Sigmoid colon (tissue), 7 donors: ENCODE results near the gene NOL6. TPM values are rescaled to one million over a fixed set of nuclear protein-coding genes. Genes with fewer than 3 reads are reported as not detected.
"Not testable (repeated sequence)": the region's sequence is repeated elsewhere in the genome, so short reads cannot be mapped to it uniquely, and the experiment has no call there.

ENCODE experiments used
- DNase-seq: peaks from one replicate; pipeline ENCODE4 v3.0.0-alpha.2; 2019
- H3K27ac ChIP-seq, 4 donors: fragments of 200-600 bp; sonication (generic); one replicate each; pipeline ENCODE4 v1.5.1; 2016 to 2019; ENCODE audit warnings: mild to moderate bottlenecking in 1 of 4
- H3K27me3 ChIP-seq, 3 donors: fragments of 200-600 bp; sonication (generic); one replicate each; pipeline ENCODE4 v1.5.1; 2019; ENCODE audit warnings: mild to moderate bottlenecking in 1 of 3
- H3K36me3 ChIP-seq, 4 donors: fragments of 200-600 bp; sonication (generic); one replicate each; pipeline ENCODE4 v1.5.1; 2016 to 2019
- H3K4me1 ChIP-seq, 4 donors: fragments of 200-600 bp; sonication (generic); one replicate each; pipeline ENCODE4 v1.5.1; 2017 to 2019
- H3K4me3 ChIP-seq, 4 donors: fragments of 200-600 bp; sonication (generic); one replicate each; pipeline ENCODE4 v1.5.1; 2017 to 2019; ENCODE audit warnings: mild to moderate bottlenecking in 2 of 4, moderate library complexity in 1 of 4
- H3K9me3 ChIP-seq, 4 donors: fragments of 200-600 bp in 3 of 4; sonication (generic) in 3 of 4; one replicate each; pipeline versions ENCODE4 v1.5.1 to v1.6.1; 2013 to 2019
- EP300 ChIP-seq, 4 donors: sonication (generic); formaldehyde crosslinking; IDR thresholded peaks; one replicate each; pipeline ENCODE4 v1.6.1; 2017; ENCODE audit warnings: antibody characterized with exemption in 4 of 4
- POLR2A ChIP-seq, 2 donors: fragments of 450-650 bp; IDR thresholded peaks; one replicate each; pipeline ENCODE4 v1.6.1; 2016; ENCODE audit warnings: antibody characterized with exemption in 2 of 2, mild to moderate bottlenecking in 2 of 2, moderate library complexity in 2 of 2
- POLR2AphosphoS5 ChIP-seq, 4 donors: sonication (generic); formaldehyde crosslinking; IDR thresholded peaks; one replicate each; pipeline ENCODE4 v1.6.1; 2017; ENCODE audit warnings: antibody characterized with exemption in 4 of 4
- WGBS, 2 donors: extraction: QIAGEN DNeasy Blood & Tissue Kit; methylation state at CpG; one replicate each; pipeline ENCODE4 v1.1.7; 2013; 5-methylcytosine and 5-hydroxymethylcytosine counted together
- intact Hi-C: fragments of 100-400 bp; cut with DNase I; formaldehyde crosslinking; loops from one replicate; pipeline ENCODE4 v1.15.1; 2023
- polyA plus RNA-seq, 3 donors: library from polyadenylated mRNA; stranded (reverse); fragments of 200-250 nt; gene quantifications; one replicate each; pipeline ENCODE4 v1.2.3, GENCODE V29; 2013
- total RNA-seq, 4 donors: library from RNA; depleted of rRNA; stranded (reverse); fragments of >200 nt; gene quantifications; one replicate each; pipeline ENCODE4 v1.1.0, GENCODE V29; 2016
- TF ChIP-seq, protein P1 (sequence below), 4 experiments: fragments of 450-650 bp in 3 of 4; fragments of 200-600 bp in 1 of 4; IDR thresholded peaks; one replicate each; pipeline ENCODE4 v1.5.1; 2016 to 2019; ENCODE audit warnings: antibody characterized with exemption in 4 of 4, mild to moderate bottlenecking in 3 of 4, moderate library complexity in 2 of 4
- donor health status: healthy with polysubstance abuse.
- donor health status: Bipolar disorder and iron deficiency.
- donor health status: healthy.

Gene NOL6, protein sequence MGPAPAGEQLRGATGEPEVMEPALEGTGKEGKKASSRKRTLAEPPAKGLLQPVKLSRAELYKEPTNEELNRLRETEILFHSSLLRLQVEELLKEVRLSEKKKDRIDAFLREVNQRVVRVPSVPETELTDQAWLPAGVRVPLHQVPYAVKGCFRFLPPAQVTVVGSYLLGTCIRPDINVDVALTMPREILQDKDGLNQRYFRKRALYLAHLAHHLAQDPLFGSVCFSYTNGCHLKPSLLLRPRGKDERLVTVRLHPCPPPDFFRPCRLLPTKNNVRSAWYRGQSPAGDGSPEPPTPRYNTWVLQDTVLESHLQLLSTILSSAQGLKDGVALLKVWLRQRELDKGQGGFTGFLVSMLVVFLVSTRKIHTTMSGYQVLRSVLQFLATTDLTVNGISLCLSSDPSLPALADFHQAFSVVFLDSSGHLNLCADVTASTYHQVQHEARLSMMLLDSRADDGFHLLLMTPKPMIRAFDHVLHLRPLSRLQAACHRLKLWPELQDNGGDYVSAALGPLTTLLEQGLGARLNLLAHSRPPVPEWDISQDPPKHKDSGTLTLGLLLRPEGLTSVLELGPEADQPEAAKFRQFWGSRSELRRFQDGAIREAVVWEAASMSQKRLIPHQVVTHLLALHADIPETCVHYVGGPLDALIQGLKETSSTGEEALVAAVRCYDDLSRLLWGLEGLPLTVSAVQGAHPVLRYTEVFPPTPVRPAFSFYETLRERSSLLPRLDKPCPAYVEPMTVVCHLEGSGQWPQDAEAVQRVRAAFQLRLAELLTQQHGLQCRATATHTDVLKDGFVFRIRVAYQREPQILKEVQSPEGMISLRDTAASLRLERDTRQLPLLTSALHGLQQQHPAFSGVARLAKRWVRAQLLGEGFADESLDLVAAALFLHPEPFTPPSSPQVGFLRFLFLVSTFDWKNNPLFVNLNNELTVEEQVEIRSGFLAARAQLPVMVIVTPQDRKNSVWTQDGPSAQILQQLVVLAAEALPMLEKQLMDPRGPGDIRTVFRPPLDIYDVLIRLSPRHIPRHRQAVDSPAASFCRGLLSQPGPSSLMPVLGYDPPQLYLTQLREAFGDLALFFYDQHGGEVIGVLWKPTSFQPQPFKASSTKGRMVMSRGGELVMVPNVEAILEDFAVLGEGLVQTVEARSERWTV
- total RNA-seq (10 to 100 TPM in 2 of 4 donors, 1 to 10 TPM in 2; 8.2 to 17.2 (median 10.3) TPM), polyA plus RNA-seq (10 to 100 TPM in 1 of 3 donors, 1 to 10 TPM in 2; 5.5 to 23.6 (median 7.8) TPM)

DNA sequence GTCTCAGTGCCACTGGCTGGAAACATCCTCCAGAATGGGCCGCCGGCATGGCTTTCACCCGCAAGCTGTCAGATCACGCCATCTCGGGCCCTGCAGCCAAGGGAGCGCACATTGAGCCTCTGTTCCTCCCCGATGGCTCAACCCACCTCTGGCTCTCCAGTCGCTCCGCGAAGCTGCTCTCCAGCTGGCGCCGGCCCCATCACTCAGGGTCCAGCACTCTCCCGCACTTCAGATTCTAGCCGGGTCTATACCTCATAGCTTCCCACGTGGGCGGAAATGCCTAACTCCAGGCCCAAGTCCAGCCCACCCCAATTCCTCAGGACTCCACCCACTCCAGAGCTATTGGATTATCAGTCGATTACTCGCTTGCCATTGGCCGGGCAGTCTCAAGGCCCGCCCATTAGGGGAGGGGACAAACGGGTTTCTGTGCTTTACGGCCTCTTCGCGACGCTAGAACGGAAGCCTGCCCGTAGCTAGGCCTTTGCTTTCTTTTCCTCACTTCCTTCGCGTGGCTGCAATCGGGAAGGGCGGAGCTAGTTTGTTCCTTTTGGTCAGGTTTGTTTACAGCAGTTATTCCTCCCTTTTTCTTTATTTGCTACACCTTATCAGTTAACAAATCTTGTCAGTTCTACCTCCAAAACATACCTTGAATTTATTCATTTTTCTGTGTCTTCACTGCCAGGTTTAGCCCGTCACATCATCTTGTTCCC is at the start of gene NOL6:
Gene NOL6, minus strand, starts transcription at position 282 of the 710 bp plus-strand sequence. Its CDS starts 82 bp downstream, at position 200.
- TF ChIP-seq POLR2A (IDR thresholded peaks at IDR 0.05) (peak in 1 of 2 donors; percentile 43), POLR2AphosphoS5 (IDR thresholded peaks at IDR 0.05) (peak; percentile 73 to 93 (median 92)), EP300 (IDR thresholded peaks at IDR 0.05) (peak in 1 of 4 donors; percentile 57)
- TF ChIP-seq, protein P1, sequence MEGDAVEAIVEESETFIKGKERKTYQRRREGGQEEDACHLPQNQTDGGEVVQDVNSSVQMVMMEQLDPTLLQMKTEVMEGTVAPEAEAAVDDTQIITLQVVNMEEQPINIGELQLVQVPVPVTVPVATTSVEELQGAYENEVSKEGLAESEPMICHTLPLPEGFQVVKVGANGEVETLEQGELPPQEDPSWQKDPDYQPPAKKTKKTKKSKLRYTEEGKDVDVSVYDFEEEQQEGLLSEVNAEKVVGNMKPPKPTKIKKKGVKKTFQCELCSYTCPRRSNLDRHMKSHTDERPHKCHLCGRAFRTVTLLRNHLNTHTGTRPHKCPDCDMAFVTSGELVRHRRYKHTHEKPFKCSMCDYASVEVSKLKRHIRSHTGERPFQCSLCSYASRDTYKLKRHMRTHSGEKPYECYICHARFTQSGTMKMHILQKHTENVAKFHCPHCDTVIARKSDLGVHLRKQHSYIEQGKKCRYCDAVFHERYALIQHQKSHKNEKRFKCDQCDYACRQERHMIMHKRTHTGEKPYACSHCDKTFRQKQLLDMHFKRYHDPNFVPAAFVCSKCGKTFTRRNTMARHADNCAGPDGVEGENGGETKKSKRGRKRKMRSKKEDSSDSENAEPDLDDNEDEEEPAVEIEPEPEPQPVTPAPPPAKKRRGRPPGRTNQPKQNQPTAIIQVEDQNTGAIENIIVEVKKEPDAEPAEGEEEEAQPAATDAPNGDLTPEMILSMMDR (IDR thresholded peaks at IDR 0.05) = no peak
- no peaks in the 10 kb centered on the region for H3K27me3 ChIP-seq
- peak within 1 kb of the TSS; percentile 76 to 92 (median 80) for H3K4me3 ChIP-seq
- H3K4me1 ChIP-seq = peaks cover 0 to 25% (median 18%) of the 10 kb centered on the region in 4 donors
- intact Hi-C loops = no loop called here
- H3K36me3 ChIP-seq = peaks cover 15 to 36% (median 17%) of the 10 kb centered on the region in 4 donors
- peak; percentile 99 for DNase-seq
- WGBS, 2 donors = 0% methylated on average over 32 of the region's 32 CpGs
- no peaks in the 10 kb centered on the region for H3K9me3 ChIP-seq
- H3K27ac ChIP-seq = peak within 1 kb of the TSS; percentile 72 to 82 (median 75)

DNA sequence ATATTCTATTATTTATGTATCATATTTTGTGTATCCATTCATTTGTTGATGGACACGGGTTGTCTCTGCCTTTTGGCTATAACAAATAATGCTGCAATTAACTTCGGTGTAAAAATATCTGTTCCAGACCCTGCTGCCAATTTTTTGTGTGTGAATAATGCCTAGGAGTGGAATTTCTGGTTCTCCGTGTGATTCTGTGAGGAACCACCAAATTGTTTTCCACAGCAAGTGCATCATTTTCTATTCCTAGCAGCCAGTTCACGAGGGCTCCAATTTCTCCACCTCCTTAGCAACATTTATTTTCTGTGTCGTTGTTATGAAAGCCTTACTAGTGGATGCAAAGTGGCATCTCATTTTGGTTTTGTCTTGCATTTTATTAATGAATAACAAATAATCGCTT is 48.1 kb upstream of the NOL6 start:
- 59 to 79% methylated on average over 6 of the region's 6 CpGs for WGBS, 2 donors
- peaks cover 4 to 49% (median 22%) of the 10 kb centered on the region in 3 donors for H3K27me3 ChIP-seq

DNA sequence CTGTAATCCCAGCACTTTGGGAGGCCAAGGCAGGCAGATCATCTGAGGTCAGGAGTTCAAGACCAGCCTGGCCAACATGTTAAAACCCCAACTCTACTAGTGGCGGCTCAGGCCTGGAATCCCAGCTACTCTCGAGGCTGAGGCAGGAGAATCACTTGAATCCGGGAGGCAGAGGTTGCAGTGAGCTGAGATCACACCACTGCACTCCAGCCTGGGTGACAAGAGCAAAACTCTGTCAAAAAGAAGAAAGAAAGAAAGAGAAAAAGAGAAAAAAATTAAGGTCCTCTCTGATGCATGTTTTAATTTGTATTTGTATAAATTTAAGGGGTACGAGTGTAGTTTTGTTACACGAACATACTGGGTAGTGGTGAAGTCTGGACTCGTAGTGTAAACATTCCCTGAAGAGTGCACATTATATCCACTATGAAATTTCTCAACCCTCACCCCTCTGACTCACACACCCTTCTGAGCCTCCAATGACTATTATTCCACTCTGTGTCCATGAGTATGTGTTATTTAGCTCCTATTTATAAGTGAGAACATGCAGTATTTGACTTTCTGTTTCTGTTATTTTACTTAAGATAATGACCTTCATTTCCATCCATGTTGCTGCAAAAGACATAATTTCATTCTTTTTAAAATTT is 44.3 kb upstream of the NOL6 start:
- H3K27me3 ChIP-seq = peaks cover 0 to 12% (median 0%) of the 10 kb centered on the region in 3 donors
- not testable (repeated sequence) for H3K4me1 ChIP-seq, DNase-seq, H3K36me3 ChIP-seq, H3K4me3 ChIP-seq, H3K9me3 ChIP-seq, H3K27ac ChIP-seq
- intact Hi-C loops = loop anchor here (5.0 kb wide), 1 partner anchor 141 kb away; no protein-coding TSS in a partner anchor
- 57 to 61% methylated on average over 6 of the region's 6 CpGs for WGBS, 2 donors

More for the DNA sequence above, 48.1 kb upstream of the NOL6 start:
- H3K27ac ChIP-seq, intact Hi-C loops, H3K9me3 ChIP-seq, H3K4me3 ChIP-seq, H3K36me3 ChIP-seq, DNase-seq: not testable (repeated sequence)
- H3K4me1 ChIP-seq = peaks cover 0 to 17% (median 16%) of the 10 kb centered on the region in 4 donors

DNA sequence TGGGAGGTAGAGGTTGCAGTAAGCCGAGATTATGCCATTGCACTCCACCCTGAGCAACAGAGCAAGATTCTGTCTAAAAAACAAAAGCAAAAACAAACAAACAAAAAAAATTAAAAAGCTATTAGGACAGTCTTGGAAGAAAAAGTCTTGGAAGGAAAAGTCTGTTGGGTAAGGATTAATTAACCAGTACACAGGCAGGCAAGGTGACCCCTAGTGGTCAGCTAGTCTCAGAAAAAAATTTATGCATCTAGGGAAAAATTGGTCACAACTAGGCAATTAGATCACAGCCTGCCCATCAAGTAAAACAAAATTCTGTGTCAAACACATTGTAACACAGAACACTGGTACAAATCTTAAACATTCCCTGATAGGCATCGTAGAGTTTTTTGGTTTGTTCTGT is 43.6 kb upstream of the NOL6 start:
- DNase-seq = no peak
- H3K36me3 ChIP-seq = no peaks in the 10 kb centered on the region
- 79 to 85% methylated on average over 2 of the region's 2 CpGs for WGBS, 2 donors
- no peak overlapping the region for H3K4me3 ChIP-seq
- no peaks in the 10 kb centered on the region for H3K9me3 ChIP-seq
- intact Hi-C loops = loop anchor here (5.0 kb wide), 1 partner anchor 140 kb away; no protein-coding TSS in a partner anchor
- H3K27me3 ChIP-seq = peaks cover 0 to 10% (median 0%) of the 10 kb centered on the region in 3 donors
- H3K27ac ChIP-seq = no peak overlapping the region
- no peaks in the 10 kb centered on the region for H3K4me1 ChIP-seq
- TF ChIP-seq EP300 (IDR thresholded peaks at IDR 0.05) = no peak
- TF ChIP-seq, protein P1 (IDR thresholded peaks at IDR 0.05) = peak in 3 of 4 experiments; percentile 23 to 52 (median 36)

DNA sequence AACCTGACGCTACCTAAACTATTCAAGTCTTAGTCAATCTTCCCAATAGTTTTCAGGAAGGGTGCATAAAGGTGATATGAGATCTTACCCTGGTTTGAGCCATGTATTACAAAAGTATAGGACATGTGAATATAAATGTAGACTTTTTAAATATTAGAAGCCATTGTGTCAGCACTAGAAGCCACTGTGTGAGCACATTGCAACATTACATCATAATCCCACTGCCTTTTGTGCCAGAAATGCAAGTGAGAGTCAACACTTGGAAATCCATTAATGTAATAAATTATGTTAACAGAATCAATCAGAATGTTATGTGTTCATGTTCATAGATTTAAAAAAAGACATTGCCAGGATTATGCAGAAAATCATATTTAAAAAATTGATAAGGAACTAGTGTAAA is 42.7 kb upstream of the NOL6 start:
- not testable (repeated sequence) for DNase-seq, H3K27me3 ChIP-seq, H3K9me3 ChIP-seq, H3K4me3 ChIP-seq, H3K36me3 ChIP-seq, H3K27ac ChIP-seq, H3K4me1 ChIP-seq
- intact Hi-C loops = loop anchor here (5.0 kb wide), 1 partner anchor 139 kb away; no protein-coding TSS in a partner anchor
- 100% methylated on average over 1 of the region's 1 CpG for WGBS, 2 donors

DNA sequence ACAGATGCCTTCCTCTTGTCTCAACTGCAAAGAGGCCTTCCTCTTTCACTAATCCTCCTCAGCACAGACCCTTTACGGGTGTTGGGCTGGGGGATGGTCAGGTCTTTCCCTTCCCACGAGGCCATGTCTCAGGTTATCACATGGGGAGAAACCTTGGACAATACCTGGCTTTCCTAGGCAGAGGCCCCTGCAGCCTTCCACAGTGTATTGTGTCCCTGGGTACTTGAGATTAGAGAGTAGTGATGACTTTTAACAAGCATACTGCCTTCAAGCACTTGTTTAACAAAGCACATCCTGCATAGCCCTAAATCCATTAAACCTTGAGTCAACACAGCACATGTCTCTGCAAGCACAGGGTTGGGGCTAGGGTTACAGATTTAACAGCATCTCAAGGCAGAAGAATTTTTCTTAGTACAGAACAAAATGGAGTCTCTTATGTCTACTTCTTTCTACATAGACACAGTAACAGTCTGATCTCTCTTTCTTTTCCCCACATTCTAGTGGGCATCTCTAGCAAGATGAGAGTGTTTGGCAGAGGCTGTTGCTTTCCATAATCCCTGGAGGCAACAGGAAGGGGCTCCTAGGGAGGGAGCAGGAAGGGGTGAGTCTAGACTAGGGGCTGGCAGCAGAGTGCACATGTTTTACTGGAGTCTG is 41.7 kb upstream of the NOL6 start:
- H3K36me3 ChIP-seq, H3K9me3 ChIP-seq, H3K4me3 ChIP-seq, H3K4me1 ChIP-seq, H3K27me3 ChIP-seq, H3K27ac ChIP-seq, DNase-seq: not testable (repeated sequence)
- WGBS, 2 donors = 48 to 58% methylated on average over 2 of the region's 2 CpGs
- intact Hi-C loops = loop anchor here (5.0 kb wide), 1 partner anchor 138 kb away; no protein-coding TSS in a partner anchor

DNA sequence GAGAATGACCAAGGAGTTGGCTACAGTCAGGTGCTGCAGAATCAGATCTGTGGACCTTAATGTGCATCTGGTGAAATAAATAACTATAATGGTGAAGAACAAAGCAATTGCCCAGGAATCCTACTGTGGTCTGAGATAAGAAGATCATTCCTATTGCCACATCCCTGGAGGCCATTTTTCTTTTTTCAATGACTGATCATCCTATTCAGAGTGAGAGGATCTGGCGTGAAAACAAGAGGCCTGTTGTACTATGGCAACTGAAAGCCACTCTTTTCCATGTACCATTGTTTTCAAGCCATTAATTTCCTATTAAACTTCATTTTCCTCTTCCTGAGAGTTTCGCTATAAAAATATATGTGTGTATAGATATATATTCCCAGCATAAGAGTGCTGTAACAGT is 38.8 kb upstream of the NOL6 start:
- H3K4me1 ChIP-seq, H3K36me3 ChIP-seq, intact Hi-C loops, H3K4me3 ChIP-seq, DNase-seq, H3K9me3 ChIP-seq, H3K27me3 ChIP-seq, H3K27ac ChIP-seq: not testable (repeated sequence)
- 93 to 95% methylated on average over 2 of the region's 2 CpGs for WGBS, 2 donors

DNA sequence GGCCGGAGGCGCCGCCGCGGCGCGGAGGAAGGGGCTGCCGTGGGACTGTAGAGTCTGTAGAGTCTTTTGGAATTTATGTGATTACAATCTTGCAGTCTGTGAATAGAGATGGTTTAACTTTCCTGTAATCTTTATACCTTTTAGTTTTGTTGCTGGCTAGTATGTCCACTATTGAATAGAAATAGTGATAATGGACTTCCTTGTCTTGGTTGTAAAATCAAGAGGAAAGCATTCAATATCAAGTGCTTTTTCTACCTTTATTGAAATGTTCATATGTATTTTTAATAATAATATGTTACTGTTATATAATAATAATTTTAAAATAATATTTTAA is 37.4 kb upstream of the NOL6 start:
- H3K36me3 ChIP-seq, H3K27me3 ChIP-seq, H3K9me3 ChIP-seq, DNase-seq, H3K4me1 ChIP-seq, intact Hi-C loops: not testable (repeated sequence)
- H3K27ac ChIP-seq = peak overlapping the region; percentile 79 to 85 (median 82)
- WGBS, 2 donors = 1 to 3% methylated on average over 8 of the region's 8 CpGs
- peak overlapping the region; percentile 49 to 62 (median 56) for H3K4me3 ChIP-seq
